SKM-1 treated with dmso at 0.1 percent for 144 hours (cell line): ENCODE data around the gene PRPF4.
A peak's percentile ranks its signal among the peaks of the same experiment; 100 is the strongest.
"Not testable (repeated sequence)": the region's sequence is repeated elsewhere in the genome, so short reads cannot be mapped to it uniquely, and the experiment has no call there.

Experiments used
- DNase-seq: peaks from one replicate; lab custom pipeline; 2025; ENCODE audit not compliant: unreplicated experiment; lab: John Stamatoyannopoulos, UW

The PRPF4 gene

GRCh38 chr9:113267911-113268566, 7.4 kb upstream of the PRPF4 start:
- no peak for DNase-seq

- no peak for DNase-seq
Observed at GRCh38 chr9:113269355-113269754, 6.1 kb upstream of the PRPF4 start.

GRCh38 chr9:113269871-113270270, 5.6 kb upstream of the PRPF4 start:
- DNase-seq = no peak

DNA sequence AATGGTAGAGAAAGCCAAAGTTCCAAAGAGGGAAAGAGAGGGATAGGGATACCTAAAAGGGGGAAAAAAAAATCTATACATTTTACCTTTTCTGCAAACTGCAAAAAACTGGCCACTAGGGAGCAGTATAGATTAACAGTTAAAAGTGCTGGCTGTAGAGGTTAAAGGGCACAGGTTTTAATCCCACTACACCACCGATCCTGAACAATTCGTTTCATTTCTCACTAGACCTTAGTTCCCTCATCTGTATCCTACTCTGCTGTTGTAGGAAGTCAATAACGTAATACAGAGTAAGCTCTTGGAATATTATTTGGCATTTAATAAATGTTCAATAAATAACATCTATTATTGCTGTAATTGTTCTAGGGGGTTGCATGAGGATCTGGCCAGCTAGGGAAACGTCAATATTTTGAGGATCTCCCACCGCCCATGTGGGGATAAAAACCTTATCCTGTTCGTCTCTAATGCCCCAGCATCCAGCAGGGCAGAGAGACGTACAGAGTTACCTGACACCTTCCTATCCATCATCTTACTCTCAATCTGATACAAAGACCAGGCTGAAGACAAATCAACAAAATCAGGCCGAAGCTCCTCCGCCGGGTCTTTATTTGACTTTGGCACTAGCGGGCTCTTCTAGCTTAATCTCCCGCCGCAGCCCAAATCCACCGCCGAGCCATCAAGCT, 843 bp upstream of the PRPF4 start:
- peak; percentile 42 for DNase-seq

GRCh38 chr9:113278840-113279239, 3.4 kb downstream of the PRPF4 start:
- no peak for DNase-seq

DNA sequence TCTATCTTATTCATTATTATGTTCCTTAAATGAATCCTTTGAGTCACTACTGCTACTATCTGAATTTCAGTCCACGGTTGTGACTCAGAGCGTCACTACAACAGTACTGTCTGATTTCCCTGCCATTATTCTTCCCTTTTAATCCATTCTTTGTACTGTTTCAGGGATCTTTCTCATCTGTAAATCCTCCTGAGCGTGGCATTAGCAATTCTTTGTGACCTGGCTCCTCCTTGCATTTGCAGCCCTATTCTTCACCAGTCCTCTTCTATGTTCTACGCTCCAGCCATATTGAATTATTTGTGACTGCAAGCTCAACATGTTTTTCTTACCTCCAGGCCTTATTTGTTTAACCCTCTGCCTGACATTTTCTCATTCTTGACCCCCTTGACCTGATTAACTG, 5.9 kb downstream of the PRPF4 start:
- DNase-seq = no peak

GRCh38 chr9:113289091-113289490, 13.6 kb downstream of the PRPF4 start:
- DNase-seq = no peak

DNA sequence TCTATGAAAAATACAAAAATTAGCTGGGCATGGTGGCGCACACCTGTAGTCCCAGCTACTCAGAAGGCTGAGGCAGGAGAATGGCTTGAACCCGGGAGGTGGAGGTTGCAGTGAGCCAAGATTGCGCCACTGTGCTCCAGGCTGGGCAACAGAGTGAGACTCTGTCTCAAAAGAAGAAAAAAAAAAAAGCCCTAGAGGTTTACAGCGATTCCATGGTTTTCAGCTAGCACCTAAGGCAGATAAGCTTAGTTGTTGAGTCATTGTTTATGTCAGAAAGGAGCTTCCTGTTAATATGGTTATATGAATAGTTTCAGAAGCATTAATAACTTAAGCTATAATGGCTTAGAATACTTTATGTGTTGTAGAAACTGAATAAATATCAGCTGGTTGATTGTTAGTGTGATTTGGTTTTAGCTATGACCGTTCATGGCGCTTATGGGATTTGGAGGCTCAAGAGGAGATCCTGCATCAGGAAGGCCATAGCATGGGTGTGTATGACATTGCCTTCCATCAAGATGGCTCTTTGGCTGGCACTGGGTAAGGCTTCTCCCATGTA, 14.7 kb downstream of the PRPF4 start:
- no peak for DNase-seq

DNA sequence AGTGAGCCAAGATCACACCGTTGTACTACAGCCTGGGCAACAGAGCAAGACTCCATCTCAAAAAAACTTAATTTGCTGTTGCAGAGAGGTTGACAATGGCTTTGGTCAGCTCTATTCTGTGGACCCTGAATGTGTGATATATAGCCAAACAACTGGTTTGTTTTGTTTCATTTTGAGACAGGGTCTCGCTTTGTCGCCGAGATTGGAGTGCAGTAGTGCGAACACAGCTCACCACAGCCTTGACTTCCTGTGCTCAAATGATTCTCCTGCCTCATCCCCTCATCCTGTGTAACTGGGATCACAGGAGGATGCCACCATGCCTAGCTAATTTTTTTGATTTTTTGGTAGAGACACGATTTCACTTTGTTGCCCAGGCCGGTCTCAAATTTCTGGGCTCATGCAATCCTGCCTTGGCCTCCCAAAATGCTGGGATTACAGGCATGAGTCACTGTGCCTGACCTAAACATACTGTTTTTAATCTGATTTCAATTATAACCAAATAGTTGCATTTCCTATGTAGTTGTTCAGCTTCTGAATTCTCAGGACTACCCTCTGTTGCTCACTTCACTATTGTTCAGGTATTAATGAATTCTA, 17.9 kb downstream of the PRPF4 start:
- no peak for DNase-seq

GRCh38 chr9:113296247-113296646, 20.8 kb downstream of the PRPF4 start:
- DNase-seq = not testable (repeated sequence)

DNA sequence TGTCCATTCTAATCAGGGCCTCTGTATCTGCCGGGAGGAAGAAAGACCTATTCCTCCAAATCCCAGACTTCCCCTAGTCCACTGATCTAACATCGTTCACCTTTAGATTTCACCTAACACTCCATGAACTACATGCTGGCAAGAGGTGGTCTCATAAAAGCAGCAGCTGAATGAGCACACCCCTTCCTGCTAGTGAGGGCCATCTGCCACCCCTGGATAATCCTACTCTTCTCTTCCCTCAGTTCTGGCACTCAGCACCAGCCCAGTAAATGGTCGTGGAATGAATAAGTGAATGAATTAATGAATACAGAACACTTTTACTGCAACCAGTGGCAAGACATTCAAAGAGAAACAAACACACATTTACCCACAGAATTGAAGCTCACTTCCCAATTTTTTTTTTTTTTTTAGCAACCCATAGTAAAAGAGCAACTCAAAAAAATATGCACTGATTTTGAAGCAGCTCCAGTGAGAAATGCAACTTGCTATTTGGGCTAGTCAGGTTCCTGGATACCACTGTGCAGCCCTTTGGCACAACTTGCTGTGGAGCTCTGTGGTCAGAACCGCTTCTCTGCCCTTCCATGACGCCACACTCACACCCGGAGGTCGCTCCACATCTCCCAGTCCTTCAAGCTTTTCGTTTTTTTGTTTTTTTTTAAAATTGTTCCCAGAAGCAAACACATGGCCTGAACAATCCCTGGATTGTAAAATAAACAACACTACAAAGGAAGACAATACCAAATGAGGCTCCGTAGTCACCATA, 21.5 kb downstream of the PRPF4 start:
- no peak for DNase-seq

- DNase-seq = no peak
Observed at GRCh38 chr9:113298311-113298710, 22.9 kb downstream of the PRPF4 start.

DNA sequence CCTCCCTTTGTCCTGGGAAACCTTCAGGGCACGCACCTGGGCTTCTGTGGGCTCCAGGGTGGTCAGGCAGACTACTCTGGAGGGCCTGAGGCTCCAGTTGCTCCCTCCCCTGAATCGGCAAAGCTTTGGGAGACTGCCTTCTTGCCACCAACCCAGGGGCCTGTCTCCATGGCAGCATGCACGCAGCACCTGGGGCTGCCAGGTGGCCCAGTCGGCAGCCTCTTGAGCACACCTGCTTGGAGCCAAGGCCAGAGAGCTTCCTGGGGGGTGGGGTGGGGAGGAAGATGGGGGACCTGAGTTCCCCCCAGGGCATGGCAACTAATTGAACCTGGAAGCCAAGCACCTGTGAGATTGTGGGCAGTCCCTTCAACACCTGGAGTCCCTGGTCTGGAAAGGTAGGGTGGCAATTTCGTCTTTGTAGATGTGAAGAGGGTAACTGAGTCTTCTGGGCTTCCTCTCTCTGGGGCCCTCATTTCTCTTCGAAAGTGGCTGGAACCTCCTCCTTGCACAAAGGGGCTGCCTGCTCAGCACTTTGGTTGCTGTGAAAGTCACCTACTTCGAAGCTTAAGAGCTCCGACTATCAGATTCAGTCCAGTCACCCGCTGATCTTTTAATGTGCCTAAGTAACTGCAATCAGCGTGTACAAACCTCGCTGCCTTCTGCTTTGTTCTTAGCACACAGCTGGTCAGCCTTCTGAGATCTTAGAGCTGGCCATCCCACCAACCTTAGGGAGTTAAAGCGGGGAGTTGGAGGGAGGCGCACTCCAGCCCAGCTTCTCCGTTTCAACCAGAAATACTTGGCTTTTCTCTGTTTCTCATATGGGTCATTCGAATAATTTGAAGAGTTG, 23.7 kb downstream of the PRPF4 start:
- no peak for DNase-seq

DNA sequence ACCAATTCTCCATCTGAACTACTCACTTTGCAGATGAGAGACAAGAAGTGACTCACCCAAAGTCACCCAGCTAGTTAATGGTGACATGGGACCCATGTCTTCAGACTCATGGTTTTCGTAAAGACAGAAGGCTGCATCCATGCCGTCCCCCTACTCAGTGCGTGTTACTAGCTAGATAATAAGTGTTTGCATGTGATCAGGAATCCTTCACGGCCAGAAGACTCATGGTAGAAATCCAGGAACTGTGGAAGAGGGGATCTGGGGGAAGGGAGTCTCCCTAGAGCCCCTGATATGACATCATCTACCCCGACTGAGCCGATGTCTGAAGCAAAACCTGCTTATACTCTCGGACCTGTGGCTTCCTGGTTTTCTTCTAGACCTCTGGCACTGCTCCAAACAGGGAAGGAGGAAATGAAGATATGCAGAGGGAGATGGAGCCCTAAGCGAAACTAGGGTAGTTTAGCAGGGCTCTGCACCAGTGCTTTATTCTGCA, 24.4 kb downstream of the PRPF4 start:
- DNase-seq = peak; percentile 27

DNA sequence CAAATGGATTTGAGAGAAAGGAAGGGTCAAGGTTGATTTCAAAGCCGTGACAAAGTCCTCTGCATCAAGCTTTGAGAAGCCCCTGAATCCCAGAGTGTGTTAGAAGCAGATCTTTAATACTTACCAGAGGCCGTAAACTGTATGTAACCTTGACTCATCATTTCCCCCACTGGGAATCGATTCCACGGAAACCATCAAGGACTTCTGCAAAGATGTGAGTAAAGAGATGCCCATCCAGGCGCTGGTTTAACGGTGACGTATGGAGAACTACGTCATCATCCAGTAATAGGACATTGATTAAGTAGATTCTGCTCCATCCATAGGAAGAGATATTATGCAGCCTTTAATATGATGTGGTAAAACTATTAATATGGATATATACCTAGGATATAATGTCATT, 26.1 kb downstream of the PRPF4 start:
- no peak for DNase-seq

DNA sequence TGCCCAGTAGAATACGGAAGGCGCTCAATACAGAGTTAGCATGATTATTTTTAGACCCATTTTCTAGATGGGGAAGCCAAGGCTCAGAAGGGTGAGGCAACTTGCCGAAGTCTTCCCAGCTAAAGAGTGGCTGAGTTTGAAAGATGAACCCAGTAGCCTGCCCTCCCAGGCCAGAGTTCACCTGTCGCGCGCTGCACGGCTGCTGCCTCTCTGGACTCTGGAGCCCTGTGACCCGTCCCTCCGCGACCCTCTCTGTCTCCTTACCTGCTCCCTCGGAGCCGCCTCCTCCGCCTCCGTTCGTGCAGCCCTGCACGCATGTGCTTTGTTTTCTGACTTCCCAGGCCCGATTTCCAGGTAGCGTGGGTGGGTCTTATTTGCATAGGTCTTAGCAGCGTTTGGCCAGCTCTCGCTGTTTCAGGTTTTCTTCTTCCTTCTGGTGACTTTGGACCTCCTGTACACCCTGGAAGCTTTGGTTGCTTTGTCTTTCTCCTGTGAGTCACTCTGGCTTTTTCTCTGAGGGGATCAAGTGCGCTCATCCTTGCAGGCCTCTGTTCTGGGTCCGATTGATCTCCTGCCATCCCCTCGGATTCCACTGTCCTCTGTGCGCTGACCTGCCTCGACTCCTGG, 27.4 kb downstream of the PRPF4 start, which contains the start of gene RNF183:
Gene RNF183, minus strand, starts transcription at position 585 of the 627 bp plus-strand sequence. CDS start 5,192 bp downstream, outside the sequence.
- no peak for DNase-seq

- no peak for DNase-seq
Observed at GRCh38 chr9:113306566-113306965, 31.1 kb downstream of the PRPF4 start.

DNA sequence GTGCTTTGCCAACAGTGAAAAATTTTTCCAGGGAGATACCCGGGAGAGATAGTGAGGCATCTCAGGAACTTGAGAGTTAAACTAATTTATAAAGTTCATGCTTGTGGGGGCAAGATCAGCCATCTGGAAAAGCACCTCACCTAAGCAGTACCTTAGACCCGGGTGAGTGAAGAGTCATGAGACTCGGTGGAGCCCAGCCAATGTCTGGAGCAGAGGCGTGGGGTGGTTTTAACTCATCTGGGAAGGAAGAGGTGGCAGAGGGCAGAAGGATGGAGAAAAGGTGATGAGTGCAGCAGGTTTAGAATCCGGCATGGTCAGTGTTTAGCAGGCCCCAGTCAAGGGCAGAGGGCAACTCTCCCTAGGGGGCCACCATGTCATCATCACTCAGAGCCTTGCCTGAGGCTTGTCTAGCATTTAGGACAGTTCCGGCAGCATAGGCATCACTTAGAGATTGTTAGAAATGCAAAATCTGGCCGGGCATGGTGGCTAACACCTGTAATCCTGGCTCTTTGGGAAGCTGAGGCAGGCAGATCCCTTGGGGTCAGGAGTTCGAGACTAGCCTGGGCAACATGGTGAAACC, 32.0 kb downstream of the PRPF4 start:
- no peak for DNase-seq

- DNase-seq = peak; percentile 4
Observed at GRCh38 chr9:113309204-113309813, 33.9 kb downstream of the PRPF4 start.
